Glutamatergic neuron (in vitro differentiated cells): Measurements from ENCODE around the gene SNN. TPM values are rescaled to one million over a fixed set of nuclear protein-coding genes. Genes with fewer than 3 reads are reported as not detected.

Source experiments
- DNase-seq: peaks from one replicate; pipeline ENCODE4 v3.0.0; 2022
- H3K27ac Mint-ChIP-seq: one replicate; pipeline ENCODE4 v1.8.0; 2020; ENCODE audit warnings: mild to moderate bottlenecking, mixed read lengths, inconsistent platforms; ENCODE audit not compliant: unreplicated experiment
- H3K27me3 Mint-ChIP-seq: one replicate; pipeline ENCODE4 v1.8.0; 2020; ENCODE audit warnings: mild to moderate bottlenecking, moderate library complexity, mixed read lengths, inconsistent platforms; ENCODE audit not compliant: unreplicated experiment
- H3K36me3 Mint-ChIP-seq: one replicate; pipeline ENCODE4 v1.8.0; 2020; ENCODE audit warnings: mild to moderate bottlenecking, mixed read lengths, inconsistent platforms; ENCODE audit not compliant: unreplicated experiment
- H3K4me1 Mint-ChIP-seq: one replicate; pipeline ENCODE4 v1.8.0; 2020; ENCODE audit warnings: mild to moderate bottlenecking, low read depth, mixed read lengths, inconsistent platforms; ENCODE audit not compliant: unreplicated experiment
- H3K4me3 Mint-ChIP-seq: one replicate; pipeline ENCODE4 v1.8.0; 2020; ENCODE audit warnings: mild to moderate bottlenecking, mixed read lengths, inconsistent platforms; ENCODE audit not compliant: unreplicated experiment
- H3K9me3 Mint-ChIP-seq: one replicate; pipeline ENCODE4 v1.8.0; 2020; ENCODE audit warnings: mild to moderate bottlenecking, moderate library complexity, mixed read lengths, inconsistent platforms; ENCODE audit not compliant: unreplicated experiment
- CTCF ChIP-seq: fragments of 200-600 bp; sonication (generic); IDR thresholded peaks from one replicate; pipeline ENCODE4 v1.5.0; 2021; ENCODE audit not compliant: partially characterized antibody, unreplicated experiment
- total RNA-seq: library from RNA; stranded (reverse); fragmentation: NEBNext Ultra II Directional; extraction: Animal tissue kit (Norgen Biotek cat#: 25700); gene quantifications from one replicate; pipeline ENCODE4 v1.2.1, GENCODE V29; 2021; ENCODE audit not compliant: unreplicated experiment

SNN gene
- total RNA-seq, 1 donor from 2014 or later: 491 TPM

DNA sequence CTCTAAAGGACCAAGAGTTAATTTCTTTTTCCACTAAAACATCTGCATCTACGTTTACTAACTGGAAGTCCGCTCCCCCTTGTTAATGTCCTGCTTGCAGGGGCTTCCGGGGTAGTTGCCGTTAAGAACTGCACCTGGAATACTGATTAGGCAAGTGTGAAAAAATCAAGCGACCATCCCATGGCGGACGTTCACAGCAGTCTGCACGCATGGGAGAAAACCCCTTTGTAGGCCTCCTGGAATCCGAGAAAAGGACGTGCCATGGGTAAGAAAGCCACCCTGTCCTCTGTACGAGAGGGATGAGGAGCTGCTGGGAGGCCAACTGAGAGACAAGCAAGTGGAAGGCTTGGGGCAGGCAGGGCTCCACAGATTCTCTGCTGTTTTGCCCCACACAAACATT is 14.9 kb downstream of the SNN start:
- H3K9me3 Mint-ChIP-seq: peaks cover 10% of the 10 kb centered on the region
- H3K27ac Mint-ChIP-seq: peak overlapping the region; percentile 89
- peaks cover 51% of the 10 kb centered on the region for H3K4me1 Mint-ChIP-seq
- no peaks in the 10 kb centered on the region for H3K36me3 Mint-ChIP-seq
- H3K4me3 Mint-ChIP-seq: peak overlapping the region; percentile 9
- peaks cover 17% of the 10 kb centered on the region for H3K27me3 Mint-ChIP-seq
- no peak for DNase-seq
- no peak for TF ChIP-seq CTCF

DNA sequence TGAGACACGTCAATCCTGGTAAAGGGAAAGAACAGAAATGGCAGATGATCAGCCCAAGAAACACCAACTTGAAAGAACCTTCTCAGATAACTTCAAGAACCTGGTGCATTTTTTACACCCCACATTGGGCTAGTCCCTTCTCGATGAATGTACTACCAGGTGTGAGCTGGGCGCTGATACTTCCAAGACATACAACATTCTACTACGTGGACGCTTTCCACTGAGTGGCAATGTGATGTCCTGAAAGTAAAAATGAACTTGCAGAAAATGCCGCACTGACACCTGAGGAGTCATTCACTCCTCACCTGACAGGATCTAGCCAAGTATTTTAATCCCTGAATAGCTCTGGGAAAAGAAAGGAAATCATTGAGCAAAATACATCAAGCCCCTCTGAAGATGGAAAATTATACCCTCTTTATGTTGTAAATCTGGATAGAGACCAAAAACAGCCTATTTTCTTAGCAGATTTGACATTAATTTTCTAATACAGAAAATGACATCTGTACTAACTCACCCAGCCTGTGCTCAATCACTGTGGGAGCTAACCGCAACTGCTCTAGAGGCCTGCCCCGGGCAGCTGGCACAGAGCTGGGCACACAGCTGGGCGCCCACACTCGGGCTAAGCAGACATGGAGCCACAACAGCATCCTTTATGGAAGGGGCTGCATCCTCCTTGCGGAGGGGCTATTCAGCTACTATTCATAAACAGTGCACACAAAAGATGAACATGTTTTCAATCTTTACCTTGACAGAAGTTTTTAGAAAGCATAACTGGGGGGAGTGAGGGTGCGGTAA is 16.2 kb downstream of the SNN start:
- no peak overlapping the region for H3K4me3 Mint-ChIP-seq
- H3K36me3 Mint-ChIP-seq: no peaks in the 10 kb centered on the region
- peak overlapping the region; percentile 89 for H3K27ac Mint-ChIP-seq
- H3K4me1 Mint-ChIP-seq: peaks cover 48% of the 10 kb centered on the region
- TF ChIP-seq CTCF: no peak
- peaks cover 15% of the 10 kb centered on the region for H3K27me3 Mint-ChIP-seq
- DNase-seq: no peak
- peaks cover 8% of the 10 kb centered on the region for H3K9me3 Mint-ChIP-seq

- DNase-seq: no peak
- no peaks in the 10 kb centered on the region for H3K36me3 Mint-ChIP-seq
- peaks cover 45% of the 10 kb centered on the region for H3K4me1 Mint-ChIP-seq
Observed at GRCh38 chr16:11685844-11686618, 17.8 kb downstream of the SNN start.

GRCh38 chr16:11686713-11687380 is 18.6 kb downstream of the SNN start:
- Mint-ChIP-seq H3K4me1 (peaks cover 38% of the 10 kb centered on the region), H3K9me3 (no peaks in the 10 kb centered on the region), H3K4me3 (no peak overlapping the region), H3K27ac (no peak overlapping the region), H3K27me3 (peaks cover 5% of the 10 kb centered on the region), H3K36me3 (no peaks in the 10 kb centered on the region)
- DNase-seq: no peak
- TF ChIP-seq CTCF: no peak

More at GRCh38 chr16:11685844-11686618, 17.8 kb downstream of the SNN start:
- H3K27ac Mint-ChIP-seq: no peak overlapping the region
- TF ChIP-seq CTCF: no peak
- H3K4me3 Mint-ChIP-seq: no peak overlapping the region
- H3K27me3 Mint-ChIP-seq: peaks cover 7% of the 10 kb centered on the region
- H3K9me3 Mint-ChIP-seq: no peaks in the 10 kb centered on the region
